Measurements from ENCODE around the gene ANKS1B.

The ANKS1B gene

GRCh38 chr12:98837134-98837752 lies 1147.5 kb downstream of the ANKS1B start:
- peak; percentile 84 for DNase-seq

- no peak for DNase-seq
These were observed 1154.1 kb downstream of the ANKS1B start for GRCh38 chr12:98830657-98831056.

GRCh38 chr12:98828802-98829600 lies 1155.7 kb downstream of the ANKS1B start:
- peak; percentile 27 for DNase-seq

- DNase-seq, result no peak
These were observed 1161.7 kb downstream of the ANKS1B start for GRCh38 chr12:98823012-98823411.

- DNase-seq, result no peak
These were observed 1162.9 kb downstream of the ANKS1B start for GRCh38 chr12:98821866-98822265.

GRCh38 chr12:98821232-98821631 lies 1163.5 kb downstream of the ANKS1B start:
- no peak for DNase-seq

- peak; percentile 33 for DNase-seq
These were observed 1164.8 kb downstream of the ANKS1B start for GRCh38 chr12:98819821-98820404.

GRCh38 chr12:98819071-98819470 lies 1165.7 kb downstream of the ANKS1B start:
- no peak for DNase-seq

- DNase-seq, result no peak
These were observed 1166.5 kb downstream of the ANKS1B start for GRCh38 chr12:98818239-98818638.

GRCh38 chr12:98817742-98818141 lies 1167.0 kb downstream of the ANKS1B start:
- no peak for DNase-seq

GRCh38 chr12:98816720-98817119 lies 1168.0 kb downstream of the ANKS1B start:
- no peak for DNase-seq

GRCh38 chr12:98814254-98814653 lies 1170.5 kb downstream of the ANKS1B start:
- DNase-seq, result no peak

GRCh38 chr12:98812225-98812624 lies 1172.5 kb downstream of the ANKS1B start:
- DNase-seq, result no peak

GRCh38 chr12:98808243-98808875 lies 1176.4 kb downstream of the ANKS1B start:
- no peak for DNase-seq

- DNase-seq, result no peak
These were observed 1177.5 kb downstream of the ANKS1B start for GRCh38 chr12:98807187-98807586.

GRCh38 chr12:98803468-98804209 lies 1181.1 kb downstream of the ANKS1B start:
- peak; percentile 12 for DNase-seq

- DNase-seq, result no peak
These were observed 1184.9 kb downstream of the ANKS1B start for GRCh38 chr12:98799822-98800221.

GRCh38 chr12:98799146-98799810 lies 1185.5 kb downstream of the ANKS1B start:
- no peak for DNase-seq

- no peak for DNase-seq
These were observed 1187.5 kb downstream of the ANKS1B start for GRCh38 chr12:98797200-98797599.

GRCh38 chr12:98796745-98797144 lies 1188.0 kb downstream of the ANKS1B start:
- DNase-seq, result no peak

- DNase-seq, result no peak
These were observed 1191.6 kb downstream of the ANKS1B start for GRCh38 chr12:98793121-98793520.

GRCh38 chr12:98791406-98791805 lies 1193.3 kb downstream of the ANKS1B start:
- DNase-seq, result no peak

Measured in fibroblast of skin of right quadriceps (primary cell).